GM19372 (cell line): Measurements from ENCODE around the gene SDCCAG8.

Experiments used
- ATAC-seq: cut with Tn5 transposase; IDR thresholded peaks from one replicate; pipeline ENCODE4 v1.9.1; 2021; ENCODE audit warnings: mild to moderate bottlenecking, low read depth, moderate library complexity; ENCODE audit not compliant: unreplicated experiment

SDCCAG8 gene

DNA sequence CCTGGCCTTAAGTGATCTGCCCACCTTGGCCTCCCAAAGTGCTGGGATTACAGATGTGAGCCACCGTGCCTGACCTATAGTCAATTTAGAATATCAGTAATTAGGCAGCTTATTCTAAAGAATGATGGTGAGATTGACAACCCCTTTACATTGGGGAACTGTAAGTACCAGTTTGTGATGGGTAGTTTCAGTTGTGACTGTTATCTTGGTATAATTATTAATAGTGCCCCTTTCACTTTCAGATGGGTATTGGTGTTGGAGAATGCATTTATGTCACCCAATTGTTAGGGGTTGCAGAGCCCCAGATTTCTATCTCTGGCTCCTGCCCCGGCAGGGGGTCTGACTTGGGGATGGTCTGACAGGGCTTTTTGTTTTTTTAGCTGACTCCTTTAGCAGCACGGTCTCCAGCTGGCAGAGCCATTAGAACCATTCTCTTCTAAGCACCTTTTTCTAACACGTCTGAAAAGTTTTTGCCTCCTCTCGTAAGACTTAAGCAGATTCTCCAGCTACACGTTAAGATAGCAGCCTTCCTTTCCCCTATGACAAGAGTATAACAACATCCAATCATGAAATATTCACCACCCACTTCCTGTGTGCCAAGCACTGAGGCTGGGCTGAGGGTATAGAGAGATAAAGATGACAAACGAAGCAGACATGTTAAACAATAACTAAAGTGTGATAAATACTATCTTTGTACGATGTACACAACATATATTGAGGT is 157.8 kb downstream of the SDCCAG8 start:
- ATAC-seq: no peak

DNA sequence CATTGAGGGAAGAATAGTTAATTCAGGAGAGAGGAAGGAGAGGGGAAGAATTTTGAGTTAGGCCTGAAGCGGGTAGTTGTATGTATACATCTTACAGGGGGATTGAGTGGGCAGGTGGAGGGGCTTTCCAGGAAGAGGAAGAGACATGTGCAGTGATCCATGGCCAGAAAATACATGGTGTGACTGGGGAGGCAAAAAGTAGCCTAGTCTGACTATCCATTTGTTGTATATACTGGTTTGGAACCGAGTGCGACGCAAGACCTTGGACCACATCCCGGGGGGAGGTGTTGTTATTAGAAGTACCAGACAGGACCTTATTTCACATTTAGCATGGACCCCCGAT is 158.3 kb downstream of the SDCCAG8 start:
- no peak for ATAC-seq

DNA sequence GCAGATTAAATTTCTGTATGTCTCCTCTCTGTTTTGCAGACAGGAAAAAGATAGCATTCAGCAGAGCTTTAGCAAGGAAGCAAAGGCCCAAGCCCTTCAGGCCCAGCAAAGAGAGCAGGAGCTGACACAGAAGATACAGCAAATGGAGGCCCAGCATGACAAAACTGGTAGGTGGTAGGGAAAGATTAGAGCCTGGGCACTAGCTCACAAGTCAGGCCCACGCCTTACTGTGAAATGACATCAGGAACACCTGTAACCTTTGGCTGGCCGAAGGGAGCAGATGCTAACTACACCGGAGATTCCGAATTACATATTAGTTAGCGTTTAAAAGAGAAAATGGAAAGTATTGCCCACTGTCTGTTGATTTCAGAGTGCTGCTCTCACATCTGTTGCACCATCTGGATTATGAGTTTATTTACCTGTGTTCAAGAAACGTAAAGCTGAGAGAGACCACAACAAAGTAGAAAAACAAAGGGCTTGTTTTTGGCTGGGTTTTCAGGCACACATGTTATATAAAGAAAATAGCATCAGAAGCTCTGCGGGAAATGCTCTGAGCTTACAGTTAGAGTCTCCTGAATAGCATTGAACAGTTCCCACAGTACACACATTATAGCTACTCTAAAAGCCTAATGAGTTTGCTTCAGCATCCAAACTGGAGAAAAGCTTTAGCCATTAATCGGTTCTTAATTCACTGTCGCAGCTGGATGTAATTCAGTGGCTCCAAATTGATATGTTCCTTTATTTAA is 160.0 kb downstream of the SDCCAG8 start:
- no peak for ATAC-seq

DNA sequence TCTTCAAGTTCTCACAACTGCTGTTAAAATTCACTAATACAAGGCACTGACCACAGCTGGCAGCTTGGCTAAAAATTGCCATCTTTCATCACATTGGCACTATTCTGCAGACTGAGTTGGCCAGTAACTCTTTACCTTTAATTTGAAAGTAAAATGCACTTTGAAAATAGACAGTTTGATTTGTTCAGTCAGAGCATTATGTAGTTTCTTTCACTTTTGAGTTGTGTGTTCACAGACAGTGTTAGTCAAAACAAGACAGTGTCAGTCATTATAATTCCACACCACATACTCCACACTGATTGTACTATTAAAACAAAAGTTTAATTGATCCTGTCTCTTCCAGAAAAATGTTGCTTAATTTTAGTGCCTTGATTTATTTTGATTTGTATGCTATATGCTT is 160.7 kb downstream of the SDCCAG8 start:
- no peak for ATAC-seq

DNA sequence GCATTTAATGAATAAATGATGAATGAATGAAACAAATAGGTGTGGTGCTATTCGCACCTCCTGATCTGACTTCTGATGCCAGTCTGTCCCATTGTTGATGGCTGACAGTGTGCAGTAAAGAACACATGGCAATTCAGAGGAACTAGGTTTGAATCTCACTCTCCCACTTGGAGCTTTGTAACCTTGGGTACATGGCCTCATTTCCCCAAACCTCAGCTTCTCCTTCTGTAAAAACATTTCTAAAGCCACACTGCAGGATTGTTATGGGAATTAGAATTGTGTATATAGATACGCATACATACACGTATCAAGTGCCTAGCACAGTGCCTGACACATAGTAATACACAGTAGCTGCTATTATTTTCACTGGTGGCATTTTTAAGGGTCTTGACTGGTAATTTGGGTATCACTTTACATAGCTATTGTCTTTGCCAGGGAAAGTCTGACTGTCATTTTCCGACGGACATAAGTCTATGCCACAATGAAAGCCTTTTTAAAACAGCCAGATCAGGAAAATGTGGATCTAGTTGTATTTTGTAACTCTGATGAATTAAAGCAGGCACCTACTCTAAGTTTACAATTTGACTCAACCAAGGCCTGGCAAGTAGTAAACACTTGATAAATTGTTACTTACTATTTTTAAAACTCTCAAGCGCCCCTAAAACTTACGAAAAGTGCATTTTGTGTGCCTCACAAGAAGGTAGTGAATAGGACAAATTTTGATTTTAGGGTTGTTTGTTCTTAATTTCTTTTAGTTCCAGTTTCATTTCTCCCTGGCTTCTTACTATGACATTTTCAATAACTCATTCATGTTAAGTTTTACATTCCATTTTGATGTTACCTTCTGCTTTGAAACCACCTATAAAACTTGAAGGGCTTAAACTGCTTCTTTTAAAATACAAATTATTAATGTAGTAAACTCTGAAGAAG is 164.4 kb downstream of the SDCCAG8 start:
- no peak for ATAC-seq

DNA sequence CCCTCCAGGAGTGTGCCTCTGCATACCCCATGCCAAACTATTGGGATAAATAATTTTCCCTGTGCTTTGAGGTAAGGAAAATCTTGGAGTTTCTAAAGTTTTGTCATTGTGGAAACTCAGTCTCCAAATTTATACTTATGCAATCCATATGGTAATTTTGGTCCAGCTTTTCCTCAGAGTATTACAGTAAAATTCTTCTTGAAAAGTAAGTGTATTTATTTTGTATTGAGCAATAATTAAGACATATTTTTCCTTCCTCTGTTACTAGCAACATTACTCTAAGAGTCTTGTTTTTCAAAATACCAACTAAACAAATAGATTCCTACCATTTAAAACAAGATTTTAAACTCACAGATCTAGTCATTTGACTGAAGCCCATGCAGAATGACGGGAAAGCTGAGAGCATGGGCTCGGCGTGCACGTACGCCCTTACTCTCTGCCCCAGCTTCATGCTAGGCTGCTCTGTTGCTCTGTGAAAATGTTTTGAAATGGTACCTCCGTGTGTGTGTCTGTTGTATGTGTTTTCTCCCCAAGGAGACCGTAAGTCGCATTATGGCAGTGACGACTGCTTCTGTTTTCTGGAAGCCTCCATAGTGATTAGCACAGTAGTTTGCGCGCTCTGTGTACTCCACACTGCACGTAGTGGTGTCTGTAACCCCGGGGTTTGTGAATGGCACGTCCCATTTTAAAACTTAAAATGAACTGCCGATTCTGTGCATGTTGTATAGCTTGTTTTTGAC is 165.3 kb downstream of the SDCCAG8 start:
- ATAC-seq: no peak

DNA sequence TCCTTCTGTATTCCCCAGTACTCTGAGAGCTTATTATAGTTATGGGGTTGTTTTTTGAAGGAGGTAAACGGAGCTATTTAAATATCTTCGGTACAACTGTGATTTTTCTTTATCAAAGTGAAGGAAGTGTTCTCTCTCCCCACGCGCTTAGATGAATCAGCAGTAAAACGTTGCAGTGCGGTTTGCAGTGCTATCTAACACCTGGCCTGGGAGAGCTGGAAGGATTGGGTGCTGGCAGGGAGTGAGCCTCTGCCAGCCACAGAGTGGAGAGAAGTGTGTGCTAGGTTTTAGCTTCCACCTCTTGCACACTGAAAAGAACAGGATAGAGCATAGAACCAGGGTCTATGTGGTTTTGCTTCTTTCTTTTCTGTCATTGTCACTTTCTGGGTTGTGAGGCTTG is 165.9 kb downstream of the SDCCAG8 start:
- no peak for ATAC-seq

DNA sequence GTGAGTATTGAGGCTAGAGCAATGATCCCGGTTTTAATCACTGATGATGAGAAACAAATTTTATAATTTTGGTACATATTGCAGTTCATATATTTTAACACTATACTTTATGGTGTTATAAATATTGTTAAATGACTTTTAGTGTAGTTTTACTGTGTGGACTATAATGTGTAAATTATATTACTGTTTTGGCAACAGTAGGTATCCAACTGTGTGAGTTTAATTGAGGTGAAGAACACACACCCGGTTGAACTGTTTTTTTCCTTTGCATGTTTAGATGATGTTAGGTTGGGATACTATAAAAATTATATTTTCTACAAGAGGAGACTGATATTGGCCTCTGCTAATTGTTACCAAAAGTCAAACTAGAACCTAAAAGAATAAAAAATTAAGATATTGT is 166.5 kb downstream of the SDCCAG8 start:
- ATAC-seq: no peak

DNA sequence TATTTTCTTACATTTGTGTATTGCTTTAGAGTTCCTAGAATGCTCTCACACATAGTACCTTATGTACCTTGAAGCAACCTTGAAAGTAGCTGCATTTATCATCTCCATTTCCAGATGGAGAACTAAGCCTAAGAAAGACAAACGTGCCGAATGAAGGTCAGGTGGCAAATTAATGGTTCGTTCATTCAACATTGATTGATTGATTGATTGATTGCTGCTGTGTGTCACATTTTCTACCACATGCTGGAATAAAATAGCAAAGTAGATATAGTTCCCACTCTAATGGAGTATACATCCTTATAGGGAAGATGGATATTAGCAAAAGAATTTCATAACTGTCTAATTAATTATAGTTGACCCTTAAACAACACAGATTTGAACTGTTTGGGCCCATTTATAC is 172.2 kb downstream of the SDCCAG8 start:
- no peak for ATAC-seq

DNA sequence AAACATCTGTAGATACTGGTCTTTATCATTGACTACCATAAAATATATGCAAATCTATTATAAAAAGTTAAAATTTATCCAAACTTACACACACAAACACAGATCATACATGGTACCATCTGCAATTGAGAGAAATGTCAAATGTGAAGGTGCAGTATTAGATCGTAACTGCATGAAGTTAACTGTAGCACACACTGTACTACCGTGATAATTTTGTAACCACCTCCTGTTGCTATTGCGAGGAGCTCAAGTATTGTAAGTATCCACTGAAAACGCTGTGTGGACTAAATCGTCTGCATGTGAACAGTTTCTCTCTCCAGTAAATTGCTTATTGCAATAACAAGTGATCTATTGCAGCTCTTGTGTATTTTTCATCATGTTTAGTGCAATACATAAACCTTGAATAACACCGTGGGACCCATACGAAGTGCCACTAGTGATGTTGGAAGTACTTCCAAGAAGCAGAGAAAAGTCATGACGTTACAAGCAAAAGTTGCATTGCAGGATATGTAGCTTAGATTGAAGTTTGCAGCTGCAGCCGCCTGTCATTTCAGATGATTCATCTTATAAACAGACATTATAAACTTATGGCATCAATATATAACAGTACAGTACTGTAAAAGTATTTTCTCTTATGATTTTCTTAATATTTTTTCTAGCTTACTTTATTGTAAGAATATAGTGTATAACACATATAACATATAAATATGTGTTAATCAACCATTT is 172.9 kb downstream of the SDCCAG8 start:
- no peak for ATAC-seq

DNA sequence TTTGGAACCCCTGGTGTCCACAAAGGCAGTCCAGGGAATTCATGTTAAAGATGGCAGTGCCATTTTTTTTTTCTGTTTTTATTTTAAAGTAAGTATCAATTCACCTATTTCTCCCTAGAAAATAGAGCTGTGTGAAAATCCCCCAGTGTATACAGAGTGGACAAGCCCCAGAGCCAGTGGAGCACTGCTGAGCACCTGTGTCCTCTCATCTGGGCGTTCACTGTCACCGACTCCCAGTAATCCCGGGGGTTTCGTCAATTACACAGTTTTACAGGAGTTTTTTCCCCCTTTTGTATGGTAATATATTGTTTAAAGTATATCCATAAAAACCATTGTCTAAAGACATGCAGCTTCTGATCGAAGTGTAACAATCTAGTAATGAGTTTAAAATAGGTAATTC is 175.8 kb downstream of the SDCCAG8 start:
- ATAC-seq: no peak

DNA sequence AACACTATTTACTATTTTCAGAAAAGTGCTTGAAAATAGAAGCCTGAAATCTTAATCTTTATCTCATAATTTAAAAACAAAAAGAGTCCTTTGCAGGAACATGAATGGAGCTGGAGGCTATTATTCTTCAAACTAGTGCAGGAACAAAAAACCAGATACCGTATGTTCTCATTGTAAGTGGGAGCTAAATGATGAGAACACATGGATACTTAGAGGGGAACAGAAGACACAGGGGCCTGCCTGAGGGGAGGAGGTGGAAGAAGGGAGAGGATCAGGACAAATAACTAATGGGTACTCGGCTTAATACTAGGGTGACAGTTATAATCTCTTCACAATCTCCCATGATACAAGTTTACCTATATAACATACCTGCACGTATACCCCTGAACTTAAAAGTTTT is 176.3 kb downstream of the SDCCAG8 start:
- no peak for ATAC-seq

DNA sequence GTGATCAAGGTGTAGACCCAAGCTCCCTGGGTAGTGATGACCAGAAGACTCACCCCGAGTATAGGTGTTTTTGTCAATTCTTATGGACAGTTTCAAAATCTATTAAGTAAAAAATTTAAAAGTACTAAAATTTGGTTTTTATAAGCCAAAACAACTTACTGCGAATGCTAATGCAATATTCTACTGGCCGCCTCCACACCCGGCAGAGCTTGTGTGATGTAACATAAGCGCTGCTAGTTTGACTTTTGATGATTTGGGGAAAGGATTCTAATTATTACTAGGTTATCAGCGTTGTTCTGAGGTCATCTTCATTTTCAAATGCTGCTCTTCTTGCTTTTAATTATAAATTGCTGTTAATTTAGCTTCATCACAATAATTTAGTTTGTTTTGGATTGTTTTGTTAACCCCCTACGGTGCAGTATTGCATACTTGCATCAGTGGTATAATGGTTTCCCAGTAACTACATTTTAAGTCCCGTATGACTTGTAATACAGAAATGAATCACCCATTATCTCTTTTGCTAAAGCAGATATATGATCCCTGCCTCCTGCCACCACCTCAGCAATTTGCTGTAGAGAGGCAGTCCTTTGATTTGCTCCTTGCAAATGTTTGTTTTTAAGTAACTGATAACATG is 178.0 kb downstream of the SDCCAG8 start:
- ATAC-seq: no peak

DNA sequence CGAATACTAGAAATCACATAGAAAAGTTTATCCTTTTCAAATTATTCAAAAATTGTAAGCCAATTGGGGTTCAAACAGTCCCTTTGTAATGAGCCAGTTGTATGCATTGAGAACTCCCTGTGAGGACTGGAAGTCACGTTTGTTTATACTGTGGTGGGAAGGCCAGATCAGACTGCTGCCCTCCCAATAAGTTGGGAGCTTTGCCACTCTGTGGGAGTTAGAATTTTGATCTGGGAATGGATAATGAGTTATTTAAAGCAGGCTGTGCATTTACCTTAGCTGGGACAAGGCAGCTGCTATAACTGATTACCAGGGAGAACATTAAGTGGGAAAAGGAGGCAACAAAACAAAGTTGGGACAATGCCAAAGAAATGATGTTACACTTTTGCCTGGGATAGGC is 178.8 kb downstream of the SDCCAG8 start:
- no peak for ATAC-seq

DNA sequence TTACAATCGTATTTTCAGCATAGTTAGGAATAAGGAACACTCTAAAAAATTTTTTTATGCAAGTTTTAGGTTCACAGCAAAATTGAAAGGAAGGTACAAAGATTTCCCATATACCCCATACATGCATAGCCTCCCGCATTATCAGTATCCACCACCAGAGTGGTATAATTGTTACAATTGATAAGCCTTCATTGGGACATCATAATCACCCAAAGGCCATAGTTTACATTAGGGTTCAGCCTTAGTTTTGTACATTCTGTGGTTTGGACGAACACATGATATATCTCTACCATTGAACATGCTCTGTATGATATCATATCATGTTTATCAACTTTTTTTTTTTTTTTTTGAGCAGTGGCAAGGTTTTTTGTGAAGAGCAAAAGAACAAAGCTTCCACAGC is 180.0 kb downstream of the SDCCAG8 start:
- no peak for ATAC-seq

DNA sequence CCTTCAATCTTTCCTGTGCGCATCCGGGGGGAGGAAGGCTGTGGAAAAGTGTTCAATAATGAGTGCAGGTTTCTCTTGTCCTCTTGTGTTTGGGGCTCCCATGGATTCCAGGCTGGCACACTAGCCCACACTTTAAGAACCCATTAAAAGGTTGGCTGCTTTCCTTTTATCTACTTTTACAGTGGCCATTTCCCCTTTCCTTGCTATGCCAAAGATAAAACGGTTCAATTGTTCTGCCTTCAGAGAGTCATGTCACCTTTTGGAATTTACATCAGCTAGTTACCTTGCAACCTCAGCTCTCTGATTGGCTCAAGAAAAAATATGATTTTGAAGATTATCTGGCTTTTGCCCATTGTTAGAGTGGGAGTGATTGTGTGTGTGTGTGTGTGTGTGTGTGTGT is 182.3 kb downstream of the SDCCAG8 start:
- ATAC-seq: no peak

DNA sequence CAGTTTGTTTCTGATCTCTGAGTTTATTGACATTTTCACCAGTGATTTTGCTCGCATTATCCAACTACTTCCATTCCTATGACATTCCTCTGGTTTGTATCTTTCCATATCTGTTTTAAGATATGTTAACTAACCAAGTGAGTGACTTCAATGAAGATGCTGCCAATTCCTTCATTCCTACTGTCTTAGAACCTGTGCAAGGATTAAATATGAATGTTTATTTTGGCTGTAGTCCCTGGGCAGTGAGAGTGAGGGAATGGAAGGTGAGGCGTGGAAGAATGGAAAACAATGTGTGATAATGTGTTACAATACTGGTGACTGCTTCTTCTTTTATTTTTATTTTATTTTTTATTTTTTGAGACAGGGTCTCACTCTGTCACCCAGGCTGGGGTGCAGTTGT is 183.0 kb downstream of the SDCCAG8 start:
- no peak for ATAC-seq

DNA sequence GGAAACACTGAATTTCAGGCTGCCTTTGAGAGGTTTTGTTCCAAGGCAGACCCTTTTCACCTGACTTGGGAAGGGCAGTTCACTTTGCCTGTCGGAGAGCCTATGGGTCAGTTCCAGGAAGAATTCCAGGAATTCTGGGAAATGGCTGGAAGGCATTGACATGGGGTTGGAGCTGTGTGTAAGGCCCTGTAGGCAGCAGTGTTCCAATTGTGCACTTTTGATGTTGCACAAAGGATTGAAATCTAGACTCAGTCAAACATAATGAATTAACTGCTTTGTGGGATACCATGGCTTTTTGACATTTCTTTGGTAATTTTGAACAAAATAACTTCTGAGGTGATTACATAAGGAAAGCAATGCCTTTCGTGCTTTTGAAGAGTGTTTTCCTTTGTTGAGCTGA is 184.6 kb downstream of the SDCCAG8 start:
- ATAC-seq: no peak

DNA sequence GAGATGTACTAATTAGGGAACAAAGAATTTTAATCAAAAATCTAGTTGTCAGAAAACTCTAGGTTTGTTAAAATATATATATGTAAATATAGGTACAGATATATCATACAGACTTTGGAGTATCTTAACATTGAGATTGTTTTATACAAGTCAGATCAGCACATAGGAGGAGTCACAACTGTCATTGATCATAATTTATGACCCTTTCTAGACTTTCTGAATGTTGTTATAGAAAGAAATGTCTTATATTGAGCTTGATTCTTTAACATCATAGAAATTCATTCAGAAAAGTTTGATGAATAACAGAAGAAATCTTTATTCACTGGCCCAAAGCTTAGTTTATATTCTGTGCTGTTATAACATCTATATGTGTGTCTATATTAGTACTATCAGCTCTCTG is 185.8 kb downstream of the SDCCAG8 start:
- no peak for ATAC-seq

DNA sequence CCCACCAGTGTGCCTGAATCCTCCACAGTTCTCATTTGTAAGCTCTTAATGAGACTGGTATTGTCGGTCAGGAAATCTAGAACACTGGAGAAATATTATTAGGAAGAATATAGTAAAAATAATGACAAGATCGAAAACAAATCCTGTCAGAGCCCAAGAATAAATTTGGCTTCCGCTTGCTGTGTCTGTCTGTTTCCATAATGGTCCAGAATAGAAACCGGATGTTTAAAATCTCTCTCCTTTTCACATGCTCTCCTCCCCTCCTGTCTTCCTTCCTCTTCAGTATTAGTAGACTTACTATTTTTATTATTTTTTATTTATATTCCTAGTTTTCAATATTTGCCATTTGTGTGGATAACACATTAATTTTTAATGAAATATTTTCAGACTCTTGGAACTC is 187.7 kb downstream of the SDCCAG8 start:
- ATAC-seq: no peak
